NCI-H446 treated with DMSO at 0.1 percent for 48 hours (cell line): Measurements from ENCODE around the gene TPM3.
A peak's percentile ranks its signal among the peaks of the same experiment; 100 is the strongest.
"Not testable (repeated sequence)": the region's sequence is repeated elsewhere in the genome, so short reads cannot be mapped to it uniquely, and the experiment has no call there.

Source experiments
- DNase-seq: peaks from one replicate; lab custom pipeline; 2025; lab: John Stamatoyannopoulos, UW

Gene TPM3

GRCh38 chr1:154166207-154166606 is 25.7 kb downstream of the TPM3 start:
- no peak for DNase-seq

GRCh38 chr1:154159554-154159953 is 32.3 kb downstream of the TPM3 start:
- DNase-seq = no peak

GRCh38 chr1:154158307-154159125 is 33.4 kb downstream of the TPM3 start:
- no peak for DNase-seq

GRCh38 chr1:154157520-154158306 is 34.2 kb downstream of the TPM3 start:
- no peak for DNase-seq

- DNase-seq = no peak
These were observed 36.6 kb downstream of the TPM3 start for GRCh38 chr1:154155251-154155650.

GRCh38 chr1:154154534-154155191 is 37.2 kb downstream of the TPM3 start, which contains the start of gene NUP210L:
Gene NUP210L, minus strand, starts transcription at chr1:154155073.
- no peak for DNase-seq

- no peak for DNase-seq
These were observed 37.8 kb downstream of the TPM3 start for GRCh38 chr1:154154053-154154452.

- DNase-seq = no peak
These were observed 40.6 kb downstream of the TPM3 start for GRCh38 chr1:154151311-154151710.

- DNase-seq = no peak
These were observed 43.1 kb downstream of the TPM3 start for GRCh38 chr1:154148807-154149206.

- DNase-seq = not testable (repeated sequence)
These were observed 44.4 kb downstream of the TPM3 start for GRCh38 chr1:154147505-154147904.

GRCh38 chr1:154145986-154146385 is 45.9 kb downstream of the TPM3 start:
- DNase-seq = no peak

GRCh38 chr1:154142358-154142757 is 49.5 kb downstream of the TPM3 start:
- DNase-seq = no peak

GRCh38 chr1:154141240-154141639 is 50.7 kb downstream of the TPM3 start:
- DNase-seq = peak; percentile 37

- DNase-seq = no peak
These were observed 54.0 kb downstream of the TPM3 start for GRCh38 chr1:154137888-154138287.

GRCh38 chr1:154133256-154133655 is 58.6 kb downstream of the TPM3 start:
- no peak for DNase-seq

- no peak for DNase-seq
These were observed 62.4 kb downstream of the TPM3 start for GRCh38 chr1:154129391-154129970.

GRCh38 chr1:154123205-154123604 is 68.7 kb downstream of the TPM3 start:
- not testable (repeated sequence) for DNase-seq

- DNase-seq = no peak
These were observed 74.3 kb downstream of the TPM3 start for GRCh38 chr1:154117642-154118041.

GRCh38 chr1:154115180-154115579 is 76.7 kb downstream of the TPM3 start:
- DNase-seq = no peak
